HCT116 (cell line): ENCODE measurements around the gene SCN8A. TPM values are rescaled to one million over a fixed set of nuclear protein-coding genes. Genes with fewer than 3 reads are reported as not detected.

Experiments
- ATAC-seq: fragments of 200-7000 bp; cut with Tn5 transposase; 2 replicates; pipeline ENCODE4 v1.9.1; 2020; ENCODE audit warnings: mild to moderate bottlenecking, moderate library complexity
- BruUV-seq: library from RNA; stranded (reverse); fragments of 400-500 nt; replicated peaks from 2 replicates; lab custom pipeline; 2021; lab: Mats Ljungman, UMichigan
- CTCF ChIA-PET: fragments of 300-600 bp; sonication (Branson Sonifier 250); formaldehyde crosslinking; loops from one replicate; lab custom pipeline; 2021; ENCODE audit warnings: antibody characterized with exemption; lab: Charles Lee
- POLR2A ChIA-PET: fragments of 300-600, 350-600 bp; sonication (Branson Sonifier 250); formaldehyde crosslinking; loops from one replicate; lab custom pipeline; 2021; ENCODE audit warnings: antibody characterized with exemption; lab: Charles Lee
- RAD21 ChIA-PET, 2 experiments: fragments of 300-600 bp; sonication (Branson Sonifier 250); formaldehyde crosslinking; loops; one replicate each; lab custom pipeline; 2023; ENCODE audit warnings: low total read pairs in 2 of 2; ENCODE audit not compliant: uncharacterized antibody in 2 of 2, unreplicated experiment in 2 of 2, low non-redundant PET in 1 of 2; lab: Charles Lee
- DNase-seq: peaks from one replicate; pipeline ENCODE4 v3.0.0-alpha.2; 2010; ENCODE audit warnings: low read depth, low spot score
- H2AFZ ChIP-seq: fragments of 200-600 bp; shearing (Covaris generic), sonication (generic); 2 replicates; pipeline ENCODE4 v1.6.1; 2017; ENCODE audit warnings: low read depth, mixed run types, mixed read lengths, antibody characterized with exemption, low read length; ENCODE audit not compliant: poor library complexity, severe bottlenecking
- H3K27ac ChIP-seq: 2 replicates; pipeline ENCODE4 v1.5.1; 2012; ENCODE audit warnings: low read depth, low read length
- H3K27me3 ChIP-seq: fragments of 200-600 bp; sonication (generic); 2 replicates; pipeline ENCODE4 v1.6.1; 2016; ENCODE audit warnings: mixed run types, low read length, mixed read lengths; ENCODE audit not compliant: insufficient read depth
- H3K36me3 ChIP-seq, 2 experiments: fragments of 200-500 bp in 1 of 2; fragments of 200-600 bp in 1 of 2; sonication (Bioruptor generic) in 1 of 2; sonication (generic) in 1 of 2; 2 replicates each; pipeline versions ENCODE4 v1.5.1 to v1.6.1; 2014 to 2016; ENCODE audit warnings: low read length in 2 of 2, inconsistent platforms in 1 of 2, mixed read lengths in 1 of 2, mixed run types in 1 of 2; ENCODE audit not compliant: insufficient read depth in 2 of 2, control insufficient read depth in 1 of 2
- H3K4me1 ChIP-seq, 2 experiments: fragments of 200-600 bp in 1 of 2; sonication (generic) in 1 of 2; 2 replicates each; pipeline versions ENCODE4 v1.5.1 to v1.6.1; 2012 to 2017; ENCODE audit warnings: low read length in 2 of 2, inconsistent platforms in 1 of 2, mild to moderate bottlenecking in 1 of 2, mixed read lengths in 1 of 2, mixed run types in 1 of 2, moderate library complexity in 1 of 2; ENCODE audit not compliant: insufficient read depth in 2 of 2, control insufficient read depth in 1 of 2
- H3K4me2 ChIP-seq: fragments of 200-600 bp; sonication (generic); 2 replicates; pipeline ENCODE4 v1.6.1; 2017; ENCODE audit warnings: mixed run types, low read length, mixed read lengths
- H3K4me3 ChIP-seq, 2 experiments: fragments of 200-600 bp in 1 of 2; sonication (generic) in 1 of 2; replicated peaks in 1 of 2; 2 replicates each; pipeline ENCODE4 v1.5.1; 2011 to 2016; ENCODE audit warnings: low read length in 2 of 2, control low read depth in 1 of 2, low read depth in 1 of 2, mild to moderate bottlenecking in 1 of 2, mixed read lengths in 1 of 2, mixed run types in 1 of 2
- H3K79me2 ChIP-seq: fragments of 200-600 bp; sonication (generic); 2 replicates; pipeline ENCODE4 v1.6.1; 2017; ENCODE audit warnings: mild to moderate bottlenecking, mixed run types, low read length, moderate library complexity, mixed read lengths; ENCODE audit not compliant: insufficient read depth
- H3K9ac ChIP-seq: fragments of 200-600 bp; sonication (generic); 2 replicates; pipeline ENCODE4 v1.6.1; 2016; ENCODE audit warnings: low read length, mixed read lengths
- H3K9me2 ChIP-seq: fragments of 200-600 bp; sonication (generic), shearing (Covaris generic); 2 replicates; pipeline ENCODE4 v1.6.1; 2017; ENCODE audit warnings: mixed run types, mild to moderate bottlenecking, moderate library complexity; ENCODE audit not compliant: insufficient read depth
- H3K9me3 ChIP-seq, 2 experiments: fragments of 200-500 bp in 1 of 2; fragments of 200-600 bp in 1 of 2; sonication (Bioruptor generic) in 1 of 2; sonication (generic) in 1 of 2; 2 replicates each; pipeline ENCODE4 v1.6.1; 2014 to 2017; ENCODE audit warnings: low read length in 2 of 2, mixed read lengths in 2 of 2, inconsistent platforms in 1 of 2, low read depth in 1 of 2, mild to moderate bottlenecking in 1 of 2, mixed run types in 1 of 2, moderate library complexity in 1 of 2; ENCODE audit not compliant: control insufficient read depth in 1 of 2, insufficient read depth in 1 of 2
- H4K20me1 ChIP-seq: fragments of 200-600 bp; sonication (generic), shearing (Covaris generic); 2 replicates; pipeline ENCODE4 v1.6.1; 2017; ENCODE audit warnings: mixed run types, mild to moderate bottlenecking, moderate library complexity; ENCODE audit not compliant: insufficient read depth
- ATF3 ChIP-seq: IDR thresholded peaks from 2 replicates; pipeline ENCODE4 v1.6.1; 2012
- CEBPB ChIP-seq: IDR thresholded peaks from 2 replicates; pipeline ENCODE4 v1.6.1; 2012; ENCODE audit warnings: low read depth
- EGR1 ChIP-seq: IDR thresholded peaks from 2 replicates; pipeline ENCODE4 v1.6.1; 2012; ENCODE audit warnings: low read depth
- EZH2phosphoT487 ChIP-seq: fragments of 200-600 bp; IDR thresholded peaks from 2 replicates; pipeline ENCODE4 v1.6.1; 2018; ENCODE audit warnings: antibody characterized with exemption, borderline replicate concordance
- FOSL1 ChIP-seq: IDR thresholded peaks from 2 replicates; pipeline ENCODE4 v1.6.1; 2012; ENCODE audit warnings: low read depth
- JUND ChIP-seq: IDR thresholded peaks from 2 replicates; pipeline ENCODE4 v1.6.1; 2012
- POLR2AphosphoS5 ChIP-seq: IDR thresholded peaks from 2 replicates; pipeline ENCODE4 v1.6.1; 2011; ENCODE audit warnings: mild to moderate bottlenecking, low read depth, low read length, moderate library complexity
- TCF7L2 ChIP-seq: IDR thresholded peaks from 2 replicates; pipeline ENCODE4 v1.7.0; 2011; ENCODE audit warnings: borderline replicate concordance, inconsistent platforms; ENCODE audit not compliant: insufficient read depth, insufficient read length; ENCODE audit errors: extremely low read depth
- YY1 ChIP-seq: IDR thresholded peaks from 2 replicates; pipeline ENCODE4 v1.6.1; 2011; ENCODE audit warnings: low read length, low read depth, moderate library complexity, mild to moderate bottlenecking; ENCODE audit not compliant: insufficient replicate concordance; ENCODE audit errors: extremely low read depth
- ZBTB33 ChIP-seq: IDR thresholded peaks from 2 replicates; pipeline ENCODE4 v1.6.1; 2011; ENCODE audit warnings: mild to moderate bottlenecking, low read length, moderate library complexity; ENCODE audit not compliant: insufficient replicate concordance; ENCODE audit errors: extremely low read depth
- intact Hi-C: fragments of 100-400 bp; cut with micrococcal nuclease; formaldehyde crosslinking; loops from 2 replicates; pipeline ENCODE4 v1.10.0; 2022
- total RNA-seq: library from RNA; stranded (reverse); gene quantifications from one replicate; pipeline ENCODE4 v1.2.1, GENCODE V29; 2021; ENCODE audit not compliant: unreplicated experiment

Gene SCN8A
- total RNA-seq, 1 experiment from 2014 or later, result 7.1 TPM

GRCh38 chr12:51689983-51690382, 99.0 kb downstream of the SCN8A start (continued):
- TF ChIP-seq YY1, result no peak
- no peak for TF ChIP-seq ATF3
- no peak for TF ChIP-seq EZH2phosphoT487
- no peak for TF ChIP-seq FOSL1
- no peak for TF ChIP-seq EGR1

- no peak for ATAC-seq
- Histone ChIP-seq H3K36me3 (no peaks in the 10 kb centered on the region), H3K9me3 (no peaks in the 10 kb centered on the region), H3K9me2 (no peaks in the 10 kb centered on the region), H3K27me3 (no peaks in the 10 kb centered on the region), H4K20me1 (no peaks in the 10 kb centered on the region), H3K4me2 (no peak overlapping the region), H2AFZ (no peak overlapping the region)
- TF ChIP-seq POLR2AphosphoS5, result no peak
- no peak for TF ChIP-seq CEBPB
- no peak for TF ChIP-seq TCF7L2
- no peak for TF ChIP-seq ZBTB33
- TF ChIP-seq EGR1, result no peak
- no peak for TF ChIP-seq JUND
- TF ChIP-seq, all 23 proteins: peak for 0
- DNase-seq, result no peak
- H3K9ac ChIP-seq, result no peak overlapping the region
- intact Hi-C loops, result no loop called here
- no peak overlapping the region for H3K27ac ChIP-seq
- RAD21 ChIA-PET, result no interaction called here
- POLR2A ChIA-PET, result no interaction called here
- no peaks in the 10 kb centered on the region; a peak in 1 of 4 replicates for H3K4me1 ChIP-seq
- no peak overlapping the region for H3K4me3 ChIP-seq
- H3K79me2 ChIP-seq, result no peaks in the 10 kb centered on the region
- BruUV-seq, result no TSS peak
- CTCF ChIA-PET, result no interaction called here
Observed at GRCh38 chr12:51692016-51692415, 101.0 kb downstream of the SCN8A start.
